HUDEP-2 (cell line): Measurements from ENCODE around the gene HAPLN3.

Experiments
- DNase-seq, 76 experiments: peaks; one replicate each; lab custom pipeline; 2025; ENCODE audit not compliant: unreplicated experiment in 76 of 76; lab: John Stamatoyannopoulos, UW

Gene HAPLN3

GRCh38 chr15:88897142-88897455 lies 1.8 kb upstream of the HAPLN3 start:
- DNase-seq: no peak

GRCh38 chr15:88896333-88897033 lies 1.1 kb upstream of the HAPLN3 start:
- no peak for DNase-seq

GRCh38 chr15:88894348-88894818 lies 961 bp downstream of the HAPLN3 start:
- DNase-seq: peak in 44 of 76 experiments; percentile 6 to 55 (median 27)

- no peak for DNase-seq
Observed at GRCh38 chr15:88891540-88892254, 3.6 kb downstream of the HAPLN3 start.

GRCh38 chr15:88890495-88890894 lies 4.8 kb downstream of the HAPLN3 start:
- no peak for DNase-seq

- no peak for DNase-seq
Observed at GRCh38 chr15:88888719-88889118, 6.6 kb downstream of the HAPLN3 start.

GRCh38 chr15:88887068-88887580 lies 8.2 kb downstream of the HAPLN3 start:
- no peak for DNase-seq

- no peak for DNase-seq
Observed at GRCh38 chr15:88882785-88883184, 12.6 kb downstream of the HAPLN3 start.

- no peak for DNase-seq
Observed at GRCh38 chr15:88881775-88882174, 13.6 kb downstream of the HAPLN3 start.

- DNase-seq: no peak
Observed at GRCh38 chr15:88880944-88881740, 14.2 kb downstream of the HAPLN3 start.

GRCh38 chr15:88878720-88879184 lies 16.6 kb downstream of the HAPLN3 start:
- peak in 47 of 76 experiments; percentile 3 to 68 (median 25) for DNase-seq

- DNase-seq: no peak
Observed at GRCh38 chr15:88877906-88878305, 17.4 kb downstream of the HAPLN3 start.

- DNase-seq: no peak
Observed at GRCh38 chr15:88877415-88877814, 17.9 kb downstream of the HAPLN3 start.

- DNase-seq: no peak
Observed at GRCh38 chr15:88876573-88876972, 18.8 kb downstream of the HAPLN3 start.

- DNase-seq: no peak
Observed at GRCh38 chr15:88874684-88875083, 20.7 kb downstream of the HAPLN3 start.

GRCh38 chr15:88874275-88874674 lies 21.1 kb downstream of the HAPLN3 start:
- DNase-seq: no peak

GRCh38 chr15:88873786-88874185 lies 21.6 kb downstream of the HAPLN3 start:
- DNase-seq: no peak

GRCh38 chr15:88872706-88873105 lies 22.6 kb downstream of the HAPLN3 start:
- DNase-seq: no peak

GRCh38 chr15:88872106-88872505 lies 23.2 kb downstream of the HAPLN3 start:
- no peak for DNase-seq

GRCh38 chr15:88871313-88871712 lies 24.0 kb downstream of the HAPLN3 start:
- DNase-seq: no peak

- no peak for DNase-seq
Observed at GRCh38 chr15:88866295-88866881, 29.0 kb downstream of the HAPLN3 start.
